KBM-7 (cell line): ENCODE results near the gene C9orf85.

Source experiments
- DNase-seq: peaks from one replicate; pipeline ENCODE4 v3.0.0-alpha.2; 2015
- in situ Hi-C: fragments of 300-500 bp; cut with MboI; formaldehyde crosslinking; loops from 2 replicates; pipeline ENCODE4 v1.14.3; 2020; ENCODE audit warnings: low sequenced_read_pairs, low pct_unique_long_range_greater_than_20kb, mixed read lengths

Gene C9orf85

DNA sequence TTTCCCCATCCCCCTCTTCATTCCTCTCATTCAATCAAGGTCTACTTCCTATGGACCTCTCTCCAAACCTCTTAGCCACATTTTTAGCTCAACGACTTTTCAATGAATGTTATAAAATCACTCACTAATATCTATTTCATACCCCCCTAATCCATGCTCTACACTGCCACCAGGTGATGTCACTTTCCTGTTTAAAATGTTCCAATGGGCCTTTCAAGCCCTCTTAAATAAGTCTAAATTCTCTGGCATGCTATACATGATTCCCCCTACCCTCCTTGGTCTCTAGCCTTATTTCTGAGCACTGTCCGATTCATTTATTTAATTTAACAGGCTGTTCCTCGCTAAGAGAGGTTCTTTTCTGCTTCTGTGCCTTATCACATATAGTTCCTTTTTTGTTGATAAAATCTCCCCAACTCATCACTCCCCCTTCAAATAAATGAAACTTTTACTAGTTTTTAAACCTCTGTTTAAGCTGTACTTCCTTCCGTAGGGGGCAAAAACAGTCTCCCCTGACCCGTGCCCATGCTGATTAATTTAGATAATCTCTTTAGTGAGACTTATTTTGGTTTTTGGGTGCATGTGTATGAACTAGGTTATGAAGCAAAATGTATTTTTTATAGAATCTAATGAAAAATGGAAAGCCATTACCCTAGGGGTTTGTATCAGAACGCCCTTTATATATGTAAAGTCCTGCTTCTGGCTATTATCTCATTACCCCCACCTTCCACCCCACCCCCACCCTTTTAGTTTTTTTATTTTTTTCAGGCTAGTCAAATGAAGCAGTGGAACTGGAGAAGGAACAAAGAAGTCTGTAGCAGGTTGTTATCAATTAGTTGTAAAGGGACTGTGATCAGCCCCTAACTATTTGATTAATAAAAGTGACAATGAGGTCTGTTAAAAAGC lies 9.5 kb upstream of the C9orf85 start:
- DNase-seq: peak; percentile 47
- in situ Hi-C loops: no loop called here

DNA sequence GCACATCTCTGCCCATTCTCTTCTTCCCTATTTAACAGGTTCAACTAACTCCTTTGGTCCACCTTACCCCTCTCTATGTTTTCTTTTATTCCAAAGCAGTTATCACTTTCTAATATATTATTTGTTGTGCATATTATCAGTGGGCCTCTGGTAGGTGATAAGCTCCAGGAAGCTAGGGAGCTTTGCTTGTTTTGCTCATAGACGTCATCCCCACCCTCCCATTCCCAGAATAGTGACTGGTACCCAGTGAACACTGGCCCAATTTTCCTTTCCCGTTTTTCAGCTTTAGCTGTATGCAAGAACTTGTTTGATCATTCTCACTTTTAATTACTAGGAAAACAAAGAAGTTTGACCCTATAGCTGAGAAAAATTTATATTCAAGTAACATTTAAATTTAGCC lies 7.4 kb upstream of the C9orf85 start:
- in situ Hi-C loops: no loop called here
- DNase-seq: no peak

DNA sequence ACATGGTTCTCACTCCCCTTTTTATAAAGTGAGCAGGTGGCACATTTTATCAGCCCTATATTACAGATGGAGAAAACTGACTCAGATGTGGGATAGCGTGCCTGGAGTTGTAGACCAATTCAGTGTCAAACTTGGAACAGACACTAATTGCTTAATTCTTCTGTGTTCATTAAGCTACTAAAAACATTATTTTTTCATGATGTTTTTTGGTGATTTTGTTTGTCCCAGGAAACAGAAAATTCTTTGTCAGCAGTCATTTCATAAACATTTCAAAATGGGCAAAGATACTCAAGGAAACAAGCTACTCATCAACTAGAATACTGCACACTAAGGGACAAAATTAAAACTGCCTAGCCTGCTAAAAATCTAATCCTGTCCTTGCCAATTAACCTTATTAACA lies 2.6 kb upstream of the C9orf85 start:
- DNase-seq: no peak
- in situ Hi-C loops: no loop called here

DNA sequence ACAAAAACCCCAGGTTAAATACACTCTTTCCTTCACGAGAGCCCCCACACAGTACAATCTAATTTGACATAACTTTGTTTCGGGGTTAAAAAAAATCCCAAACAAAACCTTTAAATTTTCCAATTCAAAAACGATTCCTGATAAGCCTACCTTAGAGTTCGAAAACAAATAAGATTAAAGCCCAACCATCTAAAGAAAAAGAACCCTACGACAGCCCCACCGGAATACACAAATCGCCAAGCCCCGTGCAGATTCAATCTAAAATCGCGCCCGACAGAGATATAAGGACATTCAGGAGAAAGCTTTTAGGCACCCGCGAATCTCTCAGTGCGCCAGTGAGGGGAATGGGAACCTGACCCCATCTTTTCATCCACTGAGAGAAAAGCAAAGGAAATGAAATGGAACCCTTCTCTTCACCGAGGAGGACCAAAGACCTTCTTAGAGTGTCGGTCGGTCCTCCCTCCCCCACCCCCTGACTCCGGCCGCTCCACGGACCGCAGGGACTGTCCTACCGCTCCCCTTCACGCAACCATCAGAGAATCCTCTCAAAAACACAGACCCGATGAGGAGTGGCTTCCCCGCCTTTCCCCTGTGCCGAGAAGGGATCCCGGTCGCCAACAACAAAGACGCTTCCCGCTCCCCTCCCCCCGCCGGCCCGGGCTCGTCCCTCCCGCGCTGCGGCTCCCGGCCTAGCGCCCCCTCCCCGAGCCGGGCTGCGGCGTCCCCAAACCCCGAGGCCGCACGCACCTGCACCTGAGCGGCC lies 1.4 kb upstream of the C9orf85 start:
- in situ Hi-C loops: no loop called here
- DNase-seq: peak; percentile 51

DNA sequence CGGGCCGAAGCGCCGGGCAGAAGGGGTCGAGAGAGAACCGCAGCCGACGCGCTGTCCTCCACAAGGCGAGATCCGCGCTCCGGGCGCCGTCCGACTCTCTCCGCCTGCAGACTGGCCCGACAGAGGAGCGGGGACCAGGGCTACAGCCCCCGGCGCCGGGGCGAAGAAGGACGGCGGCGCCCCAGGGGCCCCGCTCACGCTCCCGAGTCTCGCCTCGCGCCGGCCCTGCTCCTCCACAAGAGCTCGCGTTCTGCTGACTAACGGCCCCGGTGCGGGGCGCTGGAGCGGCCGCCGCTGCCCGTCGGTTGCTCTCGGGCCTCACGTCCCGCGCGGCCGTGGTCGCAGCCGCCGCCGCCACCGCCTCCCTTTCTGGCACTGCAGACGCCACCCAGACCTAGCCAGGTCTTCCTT lies 784 bp upstream of the C9orf85 start:
- in situ Hi-C loops: no loop called here
- DNase-seq: no peak

DNA sequence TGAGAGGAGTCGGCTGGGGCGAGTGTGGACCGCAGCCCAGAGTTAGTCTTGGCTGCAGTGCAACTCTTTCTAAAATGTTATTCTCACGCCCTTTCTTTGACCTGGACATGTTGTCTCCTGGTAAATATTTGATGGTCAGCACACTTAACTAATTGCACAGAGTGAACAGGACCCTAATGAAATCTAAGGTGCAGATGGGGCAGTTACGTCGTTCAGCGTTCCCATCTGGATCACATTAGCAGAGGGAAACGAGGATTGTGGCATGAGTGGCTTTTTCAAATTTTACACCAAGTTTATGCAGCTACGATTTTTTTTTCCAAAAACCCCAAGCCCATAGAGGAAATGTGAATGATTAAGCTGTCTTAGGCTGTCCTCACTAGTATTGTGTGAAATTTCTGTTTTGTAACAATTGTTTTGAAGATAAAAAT lies 483 bp downstream of the C9orf85 start:
- no peak for DNase-seq
- in situ Hi-C loops: no loop called here

DNA sequence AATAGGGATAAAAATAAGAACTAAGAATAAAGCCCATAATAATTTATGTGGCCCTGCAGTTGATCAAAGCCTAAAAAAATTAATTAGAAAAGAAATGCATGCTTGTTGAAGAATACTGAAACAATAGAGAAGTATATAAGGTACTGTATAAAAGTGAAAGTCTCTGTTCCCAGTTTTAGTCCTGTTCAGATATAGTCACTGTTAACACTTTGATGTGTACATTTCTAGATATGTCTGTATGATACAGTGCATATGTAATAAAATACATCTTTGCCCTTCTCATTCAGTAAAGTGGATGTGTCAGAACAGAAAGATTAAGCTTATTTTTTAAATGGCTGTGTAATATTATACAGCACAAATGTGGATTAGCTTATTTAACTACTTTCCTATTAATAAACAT lies 4.1 kb downstream of the C9orf85 start:
- in situ Hi-C loops: no loop called here
- DNase-seq: no peak

DNA sequence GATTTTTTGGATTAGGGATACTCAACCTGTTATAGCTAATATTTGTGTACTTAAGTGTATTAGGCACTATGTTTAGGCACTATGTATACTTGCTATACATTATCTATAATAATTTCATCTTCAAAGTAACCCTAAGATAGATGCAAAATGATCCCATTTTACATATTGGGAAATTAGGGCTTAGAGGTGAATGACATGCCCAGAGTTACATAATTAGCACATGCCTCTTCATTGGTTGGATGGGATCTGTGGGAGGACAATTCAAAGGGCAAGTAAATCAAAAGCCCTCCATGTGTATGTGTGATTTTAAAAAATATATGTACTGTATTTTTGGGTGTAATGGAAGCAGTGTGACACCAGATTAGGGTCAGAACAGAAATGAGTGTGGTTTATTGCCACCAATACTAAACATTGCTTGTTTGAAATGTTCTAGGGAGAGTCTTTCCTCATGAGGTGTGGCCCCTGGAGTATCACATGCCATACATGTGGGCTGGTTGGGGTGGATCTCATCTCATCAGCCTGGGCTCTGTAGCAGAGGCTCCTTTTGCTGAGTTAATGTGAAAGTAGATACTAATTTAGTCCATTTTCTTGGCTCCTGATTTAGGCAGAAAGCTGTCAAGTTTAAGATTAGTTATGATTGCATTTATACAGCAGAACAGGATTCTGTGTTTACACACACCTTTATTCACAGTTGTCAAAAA lies 5.5 kb downstream of the C9orf85 start:
- in situ Hi-C loops: no loop called here
- DNase-seq: no peak

DNA sequence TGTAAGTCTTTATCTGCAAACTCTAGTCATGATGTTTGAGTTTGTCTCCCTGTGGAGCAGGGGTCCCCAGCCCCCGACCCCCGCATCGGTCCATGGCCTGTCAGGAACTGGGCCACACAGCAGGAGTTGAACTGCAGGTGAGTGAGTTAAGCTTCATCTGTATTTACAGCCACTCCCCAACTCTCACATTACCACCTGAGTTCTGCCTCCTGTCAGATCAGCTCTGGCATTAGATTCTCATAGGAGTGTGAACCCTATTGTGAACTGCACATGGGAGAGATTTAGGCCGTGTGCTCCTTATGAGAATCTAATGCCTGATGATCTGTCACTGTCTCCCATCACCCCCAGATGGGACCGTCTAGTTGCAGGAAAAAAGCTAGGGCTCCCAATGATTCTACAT lies 7.0 kb downstream of the C9orf85 start:
- in situ Hi-C loops: no loop called here
- DNase-seq: no peak

DNA sequence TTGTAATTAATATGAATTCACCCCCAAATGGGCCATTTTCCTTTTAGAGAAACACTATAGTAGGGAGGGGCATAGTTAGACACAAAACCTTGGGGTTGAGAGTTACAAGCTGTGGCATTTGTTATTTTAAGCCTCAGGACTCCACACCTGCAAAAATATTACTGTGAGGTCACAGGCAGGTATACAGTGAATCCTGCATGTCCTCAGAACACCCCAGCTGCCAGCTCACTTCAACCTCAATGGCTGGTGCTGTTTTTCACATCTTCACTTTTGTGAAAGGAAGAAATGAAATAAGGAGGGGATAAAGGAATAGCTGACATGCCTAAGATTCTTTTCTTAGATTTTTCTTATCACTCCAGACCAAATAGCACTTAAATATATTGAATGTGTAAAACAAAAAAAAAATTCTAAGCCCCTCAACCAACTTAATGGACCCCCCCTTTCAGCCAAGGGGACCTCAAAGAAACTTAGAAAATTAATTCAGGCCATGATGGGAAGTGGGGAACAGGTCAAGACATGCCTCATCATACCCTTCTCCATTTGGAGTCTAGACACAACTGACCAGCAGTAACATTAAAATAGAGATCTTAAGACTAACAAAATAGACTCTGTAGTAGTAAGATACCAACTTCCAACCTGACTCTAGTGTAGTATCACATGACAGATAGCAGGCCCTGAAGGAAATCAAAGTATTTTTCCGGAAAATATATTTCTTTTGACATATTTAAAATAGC lies 9.2 kb downstream of the C9orf85 start:
- in situ Hi-C loops: no loop called here
- no peak for DNase-seq

DNA sequence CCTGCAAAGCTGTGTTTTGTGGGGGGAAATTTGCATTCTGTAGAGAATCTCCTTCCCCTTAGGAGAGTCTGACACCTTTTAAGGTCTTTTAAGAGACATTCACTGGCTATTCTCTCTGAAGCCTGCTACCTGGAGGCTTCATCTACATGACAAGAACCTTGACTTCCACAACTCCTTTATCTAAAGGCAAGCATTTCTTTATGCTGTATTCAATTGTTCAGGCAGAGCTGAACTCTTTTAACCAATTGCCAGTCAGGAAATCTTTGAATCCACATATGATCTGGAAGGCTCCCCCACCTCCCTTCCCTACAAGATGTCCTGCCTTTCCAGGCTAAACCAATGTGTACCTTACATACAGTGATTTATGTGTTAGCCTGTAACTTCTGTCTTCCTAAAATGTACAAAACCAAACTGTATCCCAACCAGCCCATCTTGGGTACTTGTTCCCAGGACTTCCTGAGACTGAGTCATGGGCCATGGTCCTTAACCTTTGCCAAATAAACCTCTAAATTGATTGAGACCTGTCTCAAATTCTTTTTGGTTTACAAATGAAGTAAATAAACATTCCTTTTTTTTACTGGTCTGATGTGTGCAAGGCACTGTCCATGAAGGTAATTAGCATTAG lies 9.9 kb downstream of the C9orf85 start:
- no peak for DNase-seq
- in situ Hi-C loops: no loop called here

DNA sequence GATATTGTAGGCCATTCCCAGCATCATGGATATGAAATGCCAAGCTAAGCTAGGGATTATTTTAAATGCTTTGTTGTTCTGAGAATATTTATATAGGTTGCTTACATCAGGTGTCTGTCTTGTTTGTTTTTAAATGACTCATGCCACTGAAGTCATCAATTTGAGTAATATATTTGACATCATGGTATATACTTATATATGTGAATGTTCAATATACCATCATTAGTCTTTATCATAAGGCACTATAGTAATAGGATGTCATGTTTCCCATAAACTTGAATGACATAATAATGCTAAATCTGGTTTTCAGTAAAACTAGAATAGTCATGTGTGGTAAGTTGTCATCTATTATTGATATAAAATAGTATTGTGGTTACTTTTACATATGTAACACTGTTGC lies 13.1 kb downstream of the C9orf85 start:
- no peak for DNase-seq
- in situ Hi-C loops: no loop called here

DNA sequence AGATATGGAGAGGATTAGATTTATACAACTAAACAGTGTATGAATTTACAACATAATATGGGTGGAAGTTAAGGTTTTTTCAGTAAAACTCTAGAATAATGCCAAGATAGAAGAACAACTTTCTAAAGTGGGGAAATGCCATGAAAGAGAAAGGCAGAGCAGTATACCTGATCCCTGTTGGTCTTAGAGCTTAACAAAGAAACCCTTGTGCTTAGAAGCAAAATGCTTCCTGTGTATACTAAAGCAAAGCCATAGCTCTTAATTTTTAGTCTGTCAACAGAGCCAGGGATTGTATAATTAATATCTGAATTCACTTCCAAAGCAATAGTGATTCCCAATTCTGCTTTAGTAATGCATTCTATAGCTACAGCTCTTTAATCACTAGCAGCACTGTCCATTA lies 14.4 kb downstream of the C9orf85 start:
- in situ Hi-C loops: no loop called here
- DNase-seq: no peak

DNA sequence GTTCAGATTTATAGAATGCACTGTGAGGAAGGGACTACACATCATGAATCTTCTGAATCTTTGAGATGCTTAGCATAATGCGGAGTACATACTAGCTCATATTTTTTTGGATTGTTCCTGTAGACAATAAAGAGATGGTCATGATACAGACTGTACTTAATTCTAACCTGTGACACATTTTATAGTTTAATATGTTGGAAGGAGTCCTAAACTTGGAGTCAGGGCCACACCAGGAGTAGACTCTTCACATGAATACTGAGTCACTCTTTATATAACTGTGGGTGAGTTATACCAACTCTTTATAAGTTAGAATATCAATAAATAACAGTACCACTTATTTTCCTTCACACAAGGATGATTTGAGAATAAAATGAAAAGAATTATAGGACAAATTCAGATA lies 16.9 kb downstream of the C9orf85 start:
- in situ Hi-C loops: no loop called here

DNA sequence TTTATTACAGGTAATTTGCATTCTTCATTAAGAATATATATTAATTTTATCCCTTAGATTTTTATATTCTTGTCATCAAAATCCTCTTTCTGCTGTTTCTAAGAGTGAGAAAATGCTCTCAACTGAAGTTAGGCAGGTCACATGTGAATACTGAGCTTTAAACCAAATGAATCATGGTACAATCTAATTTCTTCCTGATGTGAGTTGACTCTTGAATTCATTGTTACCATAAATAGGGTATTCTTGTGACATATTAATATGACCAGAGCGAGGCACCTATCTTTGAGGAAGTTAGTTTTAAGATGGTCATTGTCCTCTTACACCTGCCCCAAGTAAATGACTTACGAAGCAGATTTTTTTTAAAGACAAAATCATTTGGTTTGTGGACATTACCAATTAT lies 17.4 kb downstream of the C9orf85 start:
- DNase-seq: no peak
- in situ Hi-C loops: no loop called here

More for the DNA sequence above, 16.9 kb downstream of the C9orf85 start:
- no peak for DNase-seq

DNA sequence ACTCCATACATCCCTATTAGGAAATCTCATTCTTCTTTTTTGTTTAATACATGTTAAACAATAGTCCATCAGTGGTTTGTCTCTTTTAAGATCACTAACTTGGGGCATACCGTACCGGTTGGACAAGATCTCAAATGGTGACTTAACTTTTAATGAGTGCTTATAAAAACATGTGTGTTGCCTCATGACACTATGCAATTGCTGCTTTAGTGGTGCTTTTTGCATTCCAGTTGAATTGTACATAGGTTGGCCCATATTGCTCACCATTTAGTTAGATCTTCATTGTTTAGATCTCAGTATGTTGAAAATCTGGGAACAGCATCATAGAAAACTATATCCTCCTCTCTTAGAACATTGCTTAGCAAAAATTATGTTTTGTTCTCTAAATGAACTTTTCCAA lies 17.8 kb downstream of the C9orf85 start:
- DNase-seq: no peak

DNA sequence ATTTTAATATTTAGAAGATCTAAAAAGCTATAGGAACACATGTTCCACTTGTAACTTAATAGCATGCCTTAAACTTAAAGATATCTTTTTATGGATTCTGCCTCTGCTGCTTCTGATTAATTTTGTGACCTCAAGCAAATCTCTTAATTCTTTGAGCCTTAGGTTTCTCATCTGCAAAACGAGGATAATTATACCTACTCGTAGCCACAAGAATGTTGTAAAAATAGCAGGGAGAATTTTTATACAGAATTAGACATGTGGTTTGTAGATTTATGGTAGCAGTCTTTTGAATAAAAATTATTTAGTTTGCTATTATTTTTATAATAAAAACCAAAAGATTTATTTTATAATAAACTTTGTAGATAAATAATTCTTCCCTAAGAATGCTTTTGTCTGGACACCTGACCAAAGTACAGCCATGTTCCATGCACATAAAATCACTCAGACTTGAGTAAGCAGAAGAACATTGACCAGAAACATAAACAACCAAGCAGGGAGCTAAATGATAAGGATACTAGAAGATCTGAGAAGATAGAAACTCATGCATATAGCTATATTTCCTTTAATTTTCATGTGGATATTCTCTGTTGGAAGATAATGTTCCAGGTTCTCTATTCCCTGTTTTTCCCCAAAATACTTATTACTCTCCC lies 18.5 kb downstream of the C9orf85 start:
- in situ Hi-C loops: no loop called here
- no peak for DNase-seq

More for the DNA sequence above, 17.8 kb downstream of the C9orf85 start:
- in situ Hi-C loops: no loop called here

DNA sequence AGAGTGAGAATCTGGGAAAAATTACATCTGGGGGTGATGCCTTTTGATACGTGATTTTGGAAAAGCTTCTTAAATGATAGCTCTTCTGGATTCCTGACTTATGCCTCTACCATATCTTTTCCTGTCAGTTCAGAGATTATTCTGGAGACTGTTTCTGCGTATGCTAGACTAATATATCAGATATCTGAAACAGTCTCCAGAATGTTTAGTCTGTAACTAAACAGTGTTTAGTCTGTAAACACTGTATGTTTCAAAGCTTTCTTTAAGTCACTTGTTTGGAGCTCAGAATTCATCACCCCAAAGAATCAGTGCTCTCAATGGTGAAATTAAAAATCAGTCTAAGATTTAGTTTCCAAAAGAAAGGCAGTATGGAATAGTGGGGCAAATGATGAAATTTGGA lies 19.7 kb downstream of the C9orf85 start:
- in situ Hi-C loops: no loop called here
- no peak for DNase-seq
